GM12801 (cell line): ENCODE measurements around the gene TERT.

Experiments
- CTCF ChIP-seq: IDR thresholded peaks from one replicate; pipeline ENCODE4 v1.5.1; 2011; ENCODE audit warnings: control low read depth; ENCODE audit not compliant: insufficient read length; ENCODE audit errors: extremely low read depth

The TERT gene

GRCh38 chr5:1212271-1212670 is 82.6 kb downstream of the TERT start:
- TF ChIP-seq CTCF, result no peak

DNA sequence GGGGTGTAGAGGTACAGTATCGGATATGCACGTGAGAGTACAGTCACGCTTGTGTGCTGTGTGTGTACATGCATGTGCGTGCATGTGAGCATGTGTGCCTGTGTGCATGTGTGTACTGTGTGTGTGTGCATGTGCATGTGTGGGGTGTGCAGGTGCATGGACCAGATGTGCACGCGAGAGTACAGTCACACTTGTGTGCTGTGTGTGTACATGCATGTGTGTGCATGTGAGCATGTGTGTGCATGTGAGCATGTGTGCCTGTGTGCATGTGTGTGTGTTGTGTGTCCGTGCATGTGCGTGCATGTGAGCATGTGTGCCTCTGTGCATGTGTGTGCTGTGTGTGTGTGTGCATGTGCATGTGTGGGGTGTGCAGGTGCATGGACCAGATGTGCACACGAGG is 83.2 kb downstream of the TERT start:
- no peak for TF ChIP-seq CTCF

DNA sequence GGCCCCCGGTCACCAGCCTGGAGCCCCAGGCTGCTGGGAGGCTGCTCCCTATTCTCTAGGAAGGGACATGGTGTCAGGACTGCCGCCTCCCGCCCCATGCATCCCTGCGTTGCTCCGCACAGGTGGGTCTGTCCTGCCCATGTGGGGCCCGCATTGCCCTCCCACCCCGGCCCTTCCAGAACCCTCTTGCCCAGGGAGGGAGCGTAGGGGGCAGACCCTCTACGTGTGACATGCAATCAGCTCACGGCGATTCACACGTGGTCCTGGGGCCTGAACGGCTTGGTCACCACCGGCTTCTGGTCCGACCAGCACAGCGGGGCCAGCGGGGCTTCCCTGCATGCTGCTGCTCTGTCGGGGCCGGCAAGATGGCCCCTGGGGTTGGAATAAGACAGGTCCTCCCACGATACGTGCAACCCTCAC is 84.0 kb downstream of the TERT start:
- TF ChIP-seq CTCF, result no peak

- TF ChIP-seq CTCF, result no peak
Observed at GRCh38 chr5:1209896-1210776, 84.7 kb downstream of the TERT start.

- TF ChIP-seq CTCF, result no peak
Observed at GRCh38 chr5:1209489-1209852, 85.4 kb downstream of the TERT start.

DNA sequence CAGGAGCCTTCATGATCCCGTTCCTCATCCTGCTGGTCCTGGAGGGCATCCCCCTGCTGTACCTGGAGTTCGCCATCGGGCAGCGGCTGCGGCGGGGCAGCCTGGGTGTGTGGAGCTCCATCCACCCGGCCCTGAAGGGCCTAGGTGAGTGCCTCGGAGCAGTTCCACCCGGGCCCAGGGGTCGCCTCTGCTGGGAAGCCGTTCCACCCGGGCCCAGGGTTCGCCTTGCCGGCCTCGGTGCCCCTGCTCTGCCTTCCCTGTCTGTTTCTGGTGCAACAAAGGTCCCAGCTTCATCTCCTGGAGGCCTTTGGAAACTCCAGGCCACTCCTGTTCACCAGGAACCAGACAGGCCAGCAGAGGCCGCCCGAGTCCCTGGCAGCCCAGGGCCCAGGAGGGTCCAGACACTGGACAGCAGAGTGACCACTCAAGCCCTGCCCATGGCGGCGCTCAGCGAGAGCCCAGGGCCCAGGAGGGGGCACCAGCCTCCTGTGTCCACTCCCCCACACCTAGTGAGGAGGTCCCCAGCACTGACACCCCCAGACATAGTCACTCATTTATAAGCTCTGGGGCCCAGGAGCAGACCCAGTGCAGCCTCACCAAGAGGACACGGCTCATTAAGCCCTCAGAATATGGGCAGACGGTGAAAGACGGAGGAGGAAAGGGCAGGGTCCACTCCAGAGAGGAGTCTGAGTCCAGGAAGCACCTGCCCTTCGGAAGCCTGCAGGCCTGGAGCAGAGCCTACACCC is 86.0 kb downstream of the TERT start:
- no peak for TF ChIP-seq CTCF

- no peak for TF ChIP-seq CTCF
Observed at GRCh38 chr5:1208221-1208742, 86.6 kb downstream of the TERT start.
